IMR-90 (cell line): ENCODE data around the gene OVOL1. TPM values are rescaled to one million over a fixed set of nuclear protein-coding genes. Genes with fewer than 3 reads are reported as not detected.
A peak's percentile ranks its signal among the peaks of the same experiment; 100 is the strongest.

Experiments
- ATAC-seq: fragments of 200-7000 bp; cut with Tn5 transposase; 2 replicates; pipeline ENCODE4 v1.9.1; 2020; ENCODE audit warnings: low read depth, mild to moderate bottlenecking, moderate library complexity
- BruUV-seq: library from RNA; stranded (reverse); fragments of 400-500 nt; replicated peaks from 2 replicates; lab custom pipeline; 2021; lab: Mats Ljungman, UMichigan
- CTCF ChIA-PET: fragments of 300-600 bp; formaldehyde crosslinking; extraction: SDS; loops from one replicate; lab custom pipeline; 2021; ENCODE audit warnings: antibody characterized with exemption; lab: Yijun Ruan, JAX
- POLR2A ChIA-PET: fragments of 300-600 bp; sonication (Branson Sonifier 250); formaldehyde crosslinking; loops from one replicate; lab custom pipeline; 2022; ENCODE audit warnings: antibody characterized with exemption; ENCODE audit not compliant: unreplicated experiment; lab: Charles Lee
- DNase-seq: peaks from one replicate; pipeline ENCODE4 v3.0.0; 2013
- H2AFZ ChIP-seq: replicated peaks from 2 replicates; pipeline ENCODE3; 2013; ENCODE audit warnings: low read length, mild to moderate bottlenecking; ENCODE audit not compliant: poor library complexity
- H2AK5ac ChIP-seq: 2 replicates; pipeline ENCODE4 v1.6.1; 2013; ENCODE audit warnings: low read depth, low read length, inconsistent platforms
- H2AK9ac ChIP-seq: replicated peaks from 2 replicates; pipeline ENCODE3; 2013; ENCODE audit warnings: mild to moderate bottlenecking, low read depth, low read length, moderate library complexity; ENCODE audit not compliant: poor library complexity
- H2BK120ac ChIP-seq: 2 replicates; pipeline ENCODE4 v1.6.1; 2013; ENCODE audit warnings: low read depth, low read length, inconsistent platforms
- H2BK15ac ChIP-seq: 3 replicates; pipeline ENCODE4 v1.6.1; 2013; ENCODE audit warnings: low read depth, low read length, inconsistent platforms
- H2BK20ac ChIP-seq: 2 replicates; pipeline ENCODE4 v1.6.1; 2013; ENCODE audit warnings: low read depth, mild to moderate bottlenecking, inconsistent platforms, low read length, moderate library complexity
- H2BK5ac ChIP-seq: 2 replicates; pipeline ENCODE4 v1.6.1; 2013; ENCODE audit warnings: mild to moderate bottlenecking, low read depth, low read length, inconsistent platforms; ENCODE audit not compliant: poor library complexity, severe bottlenecking
- H3K14ac ChIP-seq: replicated peaks from 2 replicates; pipeline ENCODE4 v1.6.1; 2013; ENCODE audit warnings: low read depth, low read length, inconsistent platforms
- H3K18ac ChIP-seq: 2 replicates; pipeline ENCODE4 v1.6.1; 2013; ENCODE audit warnings: low read depth, low read length, control low read depth
- H3K23ac ChIP-seq: 2 replicates; pipeline ENCODE4 v1.6.1; 2013; ENCODE audit warnings: low read depth, low read length, inconsistent platforms
- H3K27ac ChIP-seq: 2 replicates; pipeline ENCODE4 v1.5.1; 2013; ENCODE audit warnings: mild to moderate bottlenecking, control low read depth, low read length; ENCODE audit not compliant: insufficient read depth
- H3K27me3 ChIP-seq: 2 replicates; pipeline ENCODE4 v1.6.1; 2013; ENCODE audit warnings: low read length; ENCODE audit not compliant: control insufficient read depth, insufficient read depth
- H3K36me3 ChIP-seq: 2 replicates; pipeline ENCODE4 v1.6.1; 2013; ENCODE audit warnings: low read length, mixed read lengths; ENCODE audit not compliant: control insufficient read depth, insufficient read depth
- H3K4ac ChIP-seq: 2 replicates; pipeline ENCODE4 v1.6.1; 2013; ENCODE audit warnings: low read depth, low read length, inconsistent platforms
- H3K4me1 ChIP-seq: 2 replicates; pipeline ENCODE4 v1.6.1; 2013; ENCODE audit warnings: low read length, mixed read lengths; ENCODE audit not compliant: control insufficient read depth, insufficient read depth
- H3K4me2 ChIP-seq: 2 replicates; pipeline ENCODE4 v1.6.1; 2013; ENCODE audit warnings: low read depth, mild to moderate bottlenecking, control low read depth, low read length, moderate library complexity
- H3K4me3 ChIP-seq: 2 replicates; pipeline ENCODE4 v1.5.1; 2013; ENCODE audit warnings: low read depth, mild to moderate bottlenecking, control low read depth, low read length, moderate library complexity; ENCODE audit not compliant: insufficient read depth
- H3K56ac ChIP-seq: 2 replicates; pipeline ENCODE4 v1.6.1; 2013; ENCODE audit warnings: low read length, inconsistent platforms; ENCODE audit not compliant: insufficient read depth; ENCODE audit errors: extremely low read depth
- H3K79me1 ChIP-seq, 2 experiments: 2 replicates each; pipeline ENCODE4 v1.6.1; 2013; ENCODE audit warnings: low read length in 2 of 2, inconsistent platforms in 1 of 2, low read depth in 1 of 2
- H3K9ac ChIP-seq: 2 replicates; pipeline ENCODE4 v1.6.1; 2013; ENCODE audit warnings: low read depth, low read length, control low read depth
- H3K9me1 ChIP-seq: 2 replicates; pipeline ENCODE4 v1.6.1; 2013; ENCODE audit warnings: low read length, inconsistent platforms; ENCODE audit not compliant: insufficient read depth
- H3K9me3 ChIP-seq: 2 replicates; pipeline ENCODE4 v1.6.1; 2013; ENCODE audit warnings: low read length; ENCODE audit not compliant: control insufficient read depth, insufficient read depth
- H4K20me1 ChIP-seq: 2 replicates; pipeline ENCODE4 v1.6.1; 2013; ENCODE audit warnings: low read length, inconsistent platforms; ENCODE audit not compliant: insufficient read depth
- H4K5ac ChIP-seq: 2 replicates; pipeline ENCODE4 v1.6.1; 2013; ENCODE audit warnings: mild to moderate bottlenecking, low read depth, low read length, control low read depth
- H4K8ac ChIP-seq, 2 experiments: 2 replicates each; pipeline ENCODE4 v1.6.1; 2013; ENCODE audit warnings: low read depth in 2 of 2, low read length in 2 of 2, control low read depth in 1 of 2, inconsistent platforms in 1 of 2
- H4K91ac ChIP-seq: 2 replicates; pipeline ENCODE4 v1.6.1; 2013; ENCODE audit warnings: low read depth, low read length, inconsistent platforms; ENCODE audit not compliant: insufficient read depth
- CEBPB ChIP-seq: IDR thresholded peaks from 2 replicates; pipeline ENCODE4 v1.6.1; 2012; ENCODE audit warnings: low read depth, low read length, improper control_type of control experiment
- ELK1 ChIP-seq: fragments of 150-350 bp; IDR thresholded peaks from 2 replicates; pipeline ENCODE4 v1.6.1; 2016; ENCODE audit warnings: low read depth, mild to moderate bottlenecking, low read length, moderate library complexity, borderline replicate concordance
- FOS ChIP-seq: fragments of 150-350 bp; IDR thresholded peaks from 2 replicates; pipeline ENCODE4 v1.6.1; 2016; ENCODE audit warnings: low read depth, low read length
- MAZ ChIP-seq: IDR thresholded peaks from 2 replicates; pipeline ENCODE4 v1.6.1; 2012; ENCODE audit warnings: low read depth, mild to moderate bottlenecking, low read length, improper control_type of control experiment, moderate library complexity, borderline replicate concordance
- MXI1 ChIP-seq: IDR thresholded peaks from 2 replicates; pipeline ENCODE4 v1.6.1; 2012; ENCODE audit warnings: low read depth, mild to moderate bottlenecking, low read length, moderate library complexity, borderline replicate concordance
- NFE2L2 ChIP-seq: fragments of 150-350 bp; IDR thresholded peaks from 2 replicates; pipeline ENCODE4 v1.6.1; 2016; ENCODE audit warnings: low read depth, mild to moderate bottlenecking, low read length
- POLR2A ChIP-seq: IDR thresholded peaks from 2 replicates; pipeline ENCODE4 v1.6.1; 2012; ENCODE audit warnings: mild to moderate bottlenecking, low read depth, low read length
- RAD21 ChIP-seq: IDR thresholded peaks from 2 replicates; pipeline ENCODE4 v1.6.1; 2012; ENCODE audit warnings: low read length, improper control_type of control experiment
- RCOR1 ChIP-seq: IDR thresholded peaks from 2 replicates; pipeline ENCODE4 v1.6.1; 2012; ENCODE audit warnings: mild to moderate bottlenecking, low read length, improper control_type of control experiment; ENCODE audit not compliant: insufficient replicate concordance
- RFX5 ChIP-seq: IDR thresholded peaks from 2 replicates; pipeline ENCODE4 v1.8.0; 2012; ENCODE audit warnings: low read depth, mild to moderate bottlenecking, low read length, moderate library complexity
- SMC3 ChIP-seq: fragments of 150-350 bp; IDR thresholded peaks from 2 replicates; pipeline ENCODE4 v1.6.1; 2016; ENCODE audit warnings: low read depth, mild to moderate bottlenecking, antibody characterized with exemption, low read length, moderate library complexity
- WGBS, 2 experiments: methylation state at CpG; one replicate each; pipeline versions ENCODE4 v1.1.5 to v1.1.7; 2013; ENCODE audit warnings: missing lambda C conversion rate in 2 of 2; ENCODE audit not compliant: insufficient read length in 1 of 2; ENCODE audit errors: extremely low coverage in 2 of 2; 5-methylcytosine and 5-hydroxymethylcytosine counted together
- dilution Hi-C: fragments of 300-500 bp; cut with HindIII; formaldehyde crosslinking; loops from one replicate; pipeline ENCODE4 v1.14.3; 2018; ENCODE audit warnings: low sequenced_read_pairs; ENCODE audit not compliant: unreplicated experiment
- in situ Hi-C: fragments of 300-500 bp; cut with MboI; formaldehyde crosslinking; loops from 3 replicates; pipeline ENCODE4 v1.14.3; 2019; ENCODE audit warnings: low sequenced_read_pairs, inconsistent platforms, mixed read lengths
- intact Hi-C: fragments of 100-400 bp; cut with micrococcal nuclease; formaldehyde crosslinking; loops from 2 replicates; pipeline ENCODE4 v1.10.0; 2022
- polyA plus RNA-seq, 3 experiments: library from polyadenylated mRNA; depleted of rRNA; stranded (reverse); fragments of >200 nt; gene quantifications; 2 replicates each; pipeline ENCODE4 v1.2.3, GENCODE V29; 2012; ENCODE audit warnings: low replicate concordance in 1 of 3
- total RNA-seq: library from RNA; depleted of rRNA; stranded (reverse); fragments of >200 nt; gene quantifications from 2 replicates; pipeline ENCODE4 v1.2.3, GENCODE V29; 2012
- TF ChIP-seq, protein P1 (sequence below): conservative IDR thresholded peaks from 2 replicates; pipeline ENCODE4 v1.5.1; 2012; ENCODE audit warnings: mild to moderate bottlenecking, low read depth, low read length, improper control_type of control experiment

OVOL1 gene
- total and polyA plus RNA-seq, 2 of the 4 experiments (the other 2 are of a cell fraction) = not detected

DNA sequence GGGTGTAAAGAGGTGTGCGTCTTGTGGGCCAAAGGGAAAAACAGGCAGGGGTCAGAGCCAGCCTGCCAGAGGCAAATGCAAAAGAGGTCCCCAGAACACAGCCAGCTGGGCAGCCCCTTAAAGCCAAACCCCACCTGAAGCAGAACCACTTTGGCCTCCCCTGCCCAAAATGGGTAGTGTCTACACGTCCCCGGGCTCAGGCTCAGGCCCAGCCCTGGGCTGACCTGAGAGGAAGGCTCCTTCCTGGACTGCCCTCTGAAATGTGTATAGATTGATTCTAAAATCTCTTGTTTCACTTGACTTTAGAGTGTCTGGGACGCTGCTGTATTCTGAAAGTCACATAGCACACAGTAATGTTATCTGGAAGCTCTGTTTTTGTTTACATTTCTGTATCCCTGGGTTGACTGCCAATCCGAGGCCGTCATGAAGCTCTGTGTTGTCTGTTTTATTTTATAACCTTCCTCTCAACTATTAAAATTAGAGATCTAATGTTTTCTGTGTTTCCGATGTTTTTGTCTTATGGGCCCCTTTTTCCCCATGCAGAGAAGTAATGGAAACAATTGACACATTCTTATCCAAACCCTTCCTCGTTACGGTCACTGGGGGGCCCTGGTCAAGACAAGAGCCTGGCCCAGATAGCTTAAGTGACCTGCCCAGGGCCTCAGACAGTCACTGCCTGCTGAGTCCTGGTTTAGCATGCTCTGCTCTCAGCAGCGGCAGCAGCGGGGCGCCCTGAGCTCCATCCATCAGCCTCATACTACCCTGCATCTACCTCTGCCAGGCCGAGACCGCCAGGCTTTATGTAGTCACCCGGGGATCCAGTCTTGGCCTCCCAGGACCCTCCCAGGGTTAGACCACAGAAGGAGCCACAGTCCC is 10.1 kb downstream of the OVOL1 start:
- Histone ChIP-seq H3K9ac (no peak overlapping the region; the same call in 1 of the 2 replicates), H2AK5ac (no peak overlapping the region), H2BK20ac (no peak overlapping the region), H3K9me1 (no peaks in the 10 kb centered on the region), H2AK9ac (no peak overlapping the region), H3K36me3 (no peaks in the 10 kb centered on the region), H3K14ac (no peak overlapping the region), H3K18ac (no peak overlapping the region), H2BK15ac (no peak overlapping the region), H4K5ac (no peak overlapping the region), H3K9me3 (no peaks in the 10 kb centered on the region), H3K27ac (no peak overlapping the region), H3K4me1 (peaks cover 5% of the 10 kb centered on the region; the same call in 1 of the 2 replicates), H4K8ac (no peak overlapping the region), H3K4me2 (peak overlapping the region; percentile 38; the same call in 1 of the 2 replicates), H4K91ac (no peak overlapping the region), H2BK5ac (no peak overlapping the region), H3K4ac (no peak overlapping the region), H3K56ac (no peak overlapping the region), H3K23ac (no peak overlapping the region), H2AFZ (peak overlapping the region; percentile 65), H3K4me3 (no peak overlapping the region), H3K27me3 (peaks cover 64% of the 10 kb centered on the region), H4K20me1 (no peaks in the 10 kb centered on the region), H2BK120ac (no peak overlapping the region), H3K79me1 (no peaks in the 10 kb centered on the region)
- in situ Hi-C loops (no loop called here), intact Hi-C loops (no loop called here), dilution Hi-C loops (no loop called here)
- WGBS, 2 experiments = 0% methylated on average over 1 of the region's 15 CpGs; no CpG with 5 or more reads in 1 of the 2 experiments
- BruUV-seq = no TSS peak
- DNase-seq (peak; percentile 20), ATAC-seq (peak; percentile 89)
- POLR2A ChIA-PET = no interaction called here
- TF ChIP-seq POLR2A (no peak), SMC3 (no peak), CEBPB (no peak), RAD21 (no peak), RFX5 (no peak), MAZ (no peak), ELK1 (no peak), MXI1 (no peak), NFE2L2 (no peak), RCOR1 (no peak), FOS (no peak)
- TF ChIP-seq, protein P1, sequence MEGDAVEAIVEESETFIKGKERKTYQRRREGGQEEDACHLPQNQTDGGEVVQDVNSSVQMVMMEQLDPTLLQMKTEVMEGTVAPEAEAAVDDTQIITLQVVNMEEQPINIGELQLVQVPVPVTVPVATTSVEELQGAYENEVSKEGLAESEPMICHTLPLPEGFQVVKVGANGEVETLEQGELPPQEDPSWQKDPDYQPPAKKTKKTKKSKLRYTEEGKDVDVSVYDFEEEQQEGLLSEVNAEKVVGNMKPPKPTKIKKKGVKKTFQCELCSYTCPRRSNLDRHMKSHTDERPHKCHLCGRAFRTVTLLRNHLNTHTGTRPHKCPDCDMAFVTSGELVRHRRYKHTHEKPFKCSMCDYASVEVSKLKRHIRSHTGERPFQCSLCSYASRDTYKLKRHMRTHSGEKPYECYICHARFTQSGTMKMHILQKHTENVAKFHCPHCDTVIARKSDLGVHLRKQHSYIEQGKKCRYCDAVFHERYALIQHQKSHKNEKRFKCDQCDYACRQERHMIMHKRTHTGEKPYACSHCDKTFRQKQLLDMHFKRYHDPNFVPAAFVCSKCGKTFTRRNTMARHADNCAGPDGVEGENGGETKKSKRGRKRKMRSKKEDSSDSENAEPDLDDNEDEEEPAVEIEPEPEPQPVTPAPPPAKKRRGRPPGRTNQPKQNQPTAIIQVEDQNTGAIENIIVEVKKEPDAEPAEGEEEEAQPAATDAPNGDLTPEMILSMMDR = no peak
- CTCF ChIA-PET = interaction anchor here (0.6 to 0.9 kb wide), 3 partner anchors 17 to 22 kb away, joined by 3 to 5 read pairs (median 5); no protein-coding TSS in a partner anchor
